NCI-H2227 treated with DMSO at 0.1 percent for 48 hours (cell line): ENCODE data around the gene HS6ST1.

ENCODE experiments used
- DNase-seq: peaks from one replicate; lab custom pipeline; 2025; lab: John Stamatoyannopoulos, UW

The HS6ST1 gene

GRCh38 chr2:128347701-128348539 lies 29.3 kb upstream of the HS6ST1 start:
- DNase-seq = no peak

DNA sequence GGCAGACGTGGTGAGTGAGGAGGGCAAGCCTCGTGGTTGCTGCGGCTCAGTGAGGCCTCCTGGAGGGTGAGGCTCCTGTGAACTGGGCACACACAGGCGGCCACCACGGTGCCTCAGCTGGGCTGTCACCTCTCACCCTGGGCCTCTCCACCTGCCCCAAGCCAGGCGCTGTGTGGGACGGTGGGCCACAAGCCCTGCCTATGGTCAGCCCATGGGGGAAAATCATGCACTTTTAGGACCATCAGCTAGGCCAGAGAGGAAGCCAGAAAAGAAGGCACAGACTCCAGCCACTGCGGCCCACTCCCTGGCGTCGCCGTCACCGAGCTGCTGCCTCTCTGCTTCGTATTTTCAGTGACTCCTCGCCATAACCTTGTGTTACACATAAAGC lies 28.5 kb upstream of the HS6ST1 start:
- DNase-seq = no peak

GRCh38 chr2:128346291-128347170 lies 27.9 kb upstream of the HS6ST1 start:
- no peak for DNase-seq

GRCh38 chr2:128345436-128346165 lies 26.9 kb upstream of the HS6ST1 start:
- no peak for DNase-seq

- DNase-seq = no peak
Observed at GRCh38 chr2:128344101-128344500, 25.4 kb upstream of the HS6ST1 start.

GRCh38 chr2:128343459-128343858 lies 24.8 kb upstream of the HS6ST1 start:
- no peak for DNase-seq

GRCh38 chr2:128342550-128342949 lies 23.9 kb upstream of the HS6ST1 start:
- DNase-seq = no peak

GRCh38 chr2:128341621-128342020 lies 23.0 kb upstream of the HS6ST1 start:
- no peak for DNase-seq

DNA sequence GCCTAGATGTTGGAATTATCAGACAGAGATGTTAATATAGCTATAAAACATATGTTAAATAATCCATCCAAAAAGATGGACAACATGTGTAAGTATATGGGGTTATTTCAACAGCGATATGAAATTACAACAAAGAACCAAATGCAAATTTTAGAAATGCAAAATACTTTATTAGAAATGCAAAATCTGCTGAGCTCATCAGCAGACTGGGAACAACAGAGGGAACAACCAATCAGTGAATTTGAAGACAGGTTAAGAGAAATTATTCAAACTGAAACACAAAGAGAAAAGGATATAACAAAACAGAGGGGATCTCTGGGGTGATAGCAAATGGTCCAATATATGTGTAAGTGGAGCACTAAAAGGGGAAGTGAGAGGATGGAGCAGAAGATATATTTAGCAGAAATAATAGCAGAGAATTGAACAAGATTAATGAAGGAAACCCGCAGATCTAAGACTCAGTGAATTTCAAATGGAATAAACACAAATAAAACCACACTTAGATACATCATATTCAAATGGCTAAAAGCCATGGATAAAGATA lies 13.5 kb upstream of the HS6ST1 start:
- DNase-seq = no peak

GRCh38 chr2:128330583-128330982 lies 11.9 kb upstream of the HS6ST1 start:
- no peak for DNase-seq

DNA sequence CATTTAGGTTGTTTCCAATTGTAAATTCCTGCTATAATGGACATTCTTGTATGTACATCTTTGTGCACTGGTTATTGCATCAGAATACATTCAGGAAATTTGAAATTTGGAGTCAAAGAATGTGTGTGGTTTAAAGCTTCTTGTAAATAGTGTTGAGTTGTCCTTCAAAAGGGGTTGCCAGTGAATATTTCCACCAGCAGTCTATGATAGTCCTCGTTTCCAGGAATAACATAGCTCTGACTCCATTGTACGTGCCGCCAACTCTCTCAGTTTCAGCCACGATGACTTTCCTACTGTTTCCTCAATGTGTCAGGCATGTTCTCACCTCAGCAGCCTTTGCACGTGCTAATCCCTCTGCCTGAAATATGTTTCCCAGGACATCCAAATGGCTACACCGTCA lies 10.9 kb upstream of the HS6ST1 start:
- DNase-seq = no peak

DNA sequence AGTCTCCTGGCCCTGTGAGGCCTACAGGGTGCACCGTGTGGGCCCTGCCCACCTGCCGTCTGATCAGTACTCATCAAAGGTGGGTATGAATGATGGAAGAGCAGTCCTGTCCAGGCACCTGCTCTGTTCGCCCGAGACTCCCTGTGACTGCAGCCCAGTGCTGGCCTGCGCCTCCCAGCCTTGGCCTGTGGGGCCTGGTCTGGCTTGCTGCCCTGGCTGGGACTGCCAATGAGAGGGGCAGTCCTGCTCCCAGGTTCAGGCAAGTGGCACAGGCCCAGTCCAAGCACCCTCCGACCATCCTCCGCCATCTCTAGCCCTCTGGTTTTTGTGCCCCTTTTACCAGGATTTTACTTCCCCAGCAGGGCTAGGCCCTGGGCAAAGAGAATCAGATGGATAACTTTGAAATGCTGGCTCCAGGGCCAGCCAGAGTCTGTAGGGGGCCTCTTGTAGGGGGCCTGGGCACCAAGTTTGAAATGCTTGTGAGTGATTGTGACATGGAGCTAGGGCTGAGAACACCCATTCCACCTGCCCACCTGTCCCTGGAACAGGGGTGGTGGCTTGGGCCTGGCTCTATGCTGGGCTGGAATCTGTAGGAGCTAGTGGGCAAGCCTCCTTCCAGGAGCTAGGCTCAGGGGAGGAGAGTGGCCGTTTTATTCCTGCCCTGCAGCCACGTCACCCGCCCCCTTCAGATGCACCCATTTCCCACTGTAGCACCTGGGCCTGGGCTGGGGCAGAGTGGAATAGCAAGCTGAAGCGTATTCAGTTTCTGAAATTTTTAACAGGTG lies 8.7 kb upstream of the HS6ST1 start:
- no peak for DNase-seq

DNA sequence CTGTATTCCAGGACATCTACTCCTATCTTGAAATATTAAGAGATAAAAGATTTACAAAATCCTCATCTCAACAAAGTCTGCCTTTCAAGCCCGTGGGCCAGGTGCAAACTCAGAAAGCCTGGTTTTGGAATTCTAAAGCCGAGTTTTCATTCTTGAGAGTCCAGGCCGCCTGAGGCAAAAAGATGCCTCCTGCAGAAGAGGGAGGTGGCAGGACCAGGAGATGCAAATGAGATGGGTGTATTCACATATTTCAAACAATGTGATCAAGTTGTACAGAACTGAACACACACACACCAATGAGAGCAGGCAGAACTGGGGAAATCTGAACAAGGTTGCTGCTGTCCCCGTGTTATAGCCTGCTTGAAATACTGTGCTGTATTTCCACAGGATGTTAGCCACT lies 7.7 kb upstream of the HS6ST1 start:
- DNase-seq = no peak

- DNase-seq = no peak
Observed at GRCh38 chr2:128325611-128326181, 7.0 kb upstream of the HS6ST1 start.

DNA sequence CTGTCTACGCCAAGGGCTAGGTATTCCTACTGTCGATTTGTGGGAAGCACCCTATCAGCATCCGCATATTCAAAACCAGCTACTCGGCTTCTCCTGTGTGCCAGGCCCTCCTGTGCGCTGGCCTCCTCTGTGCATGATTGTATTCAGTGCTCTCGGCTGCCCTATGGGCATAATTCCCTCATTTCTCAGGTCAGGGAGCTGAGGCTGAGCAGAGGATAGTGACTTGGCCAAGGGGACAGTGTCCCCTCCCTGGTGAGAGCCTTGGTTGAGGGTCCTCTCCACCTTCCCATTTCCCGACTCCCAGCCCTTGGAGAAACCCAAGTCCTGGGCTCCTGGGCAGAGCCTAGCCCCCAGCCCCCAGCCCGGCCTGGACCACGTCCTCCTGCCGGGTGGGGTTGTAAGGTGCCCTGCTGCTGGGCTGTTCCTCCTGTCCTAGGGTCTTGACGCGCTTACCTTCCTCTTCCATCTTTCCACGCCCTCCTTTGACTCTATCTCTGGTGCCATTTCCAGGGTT lies 6.3 kb upstream of the HS6ST1 start:
- no peak for DNase-seq

DNA sequence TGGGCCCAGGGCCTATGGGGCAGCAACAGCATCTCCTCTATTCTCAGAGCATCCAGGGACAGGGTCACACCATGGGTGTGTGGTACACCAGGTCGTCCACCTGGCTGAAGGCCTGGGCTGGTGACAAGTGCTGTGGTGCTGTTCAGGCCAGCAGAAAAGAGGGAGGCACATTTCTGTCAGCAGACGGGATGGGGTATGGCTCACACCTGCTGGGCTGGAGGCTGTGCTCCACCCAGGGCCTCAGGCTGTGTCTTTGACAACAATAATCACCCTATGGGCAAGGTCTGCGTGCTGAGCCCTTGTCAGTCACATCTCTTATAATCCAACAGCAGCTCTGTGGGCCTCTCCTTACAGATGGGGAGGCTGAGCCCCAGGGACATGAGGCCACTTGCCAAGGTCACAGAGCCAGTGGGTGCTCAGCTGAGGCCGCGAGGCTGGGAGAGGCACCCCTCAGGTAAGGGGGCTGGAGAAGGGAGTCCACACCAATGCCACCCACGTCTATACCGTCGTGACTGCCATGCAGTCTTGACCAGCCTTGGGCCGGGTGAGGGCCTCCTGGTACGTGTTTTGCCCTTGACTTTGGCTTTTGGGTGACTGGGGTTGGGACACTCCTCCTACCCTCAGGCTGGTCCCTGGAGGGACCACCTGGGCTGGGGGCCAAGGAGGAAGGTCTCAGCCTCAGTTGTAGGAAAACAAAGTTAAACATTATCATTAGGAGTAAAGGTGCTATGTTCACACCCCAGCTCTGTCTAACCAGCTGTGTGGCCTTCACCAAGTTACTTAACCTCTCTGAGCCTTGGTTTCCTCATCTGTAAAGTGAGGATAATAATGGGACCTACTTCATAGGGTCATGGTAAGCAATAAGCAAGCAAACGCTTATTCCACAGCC lies 5.6 kb upstream of the HS6ST1 start:
- no peak for DNase-seq

GRCh38 chr2:128323555-128323931 lies 4.9 kb upstream of the HS6ST1 start:
- DNase-seq = no peak

- no peak for DNase-seq
Observed at GRCh38 chr2:128322715-128323554, 4.3 kb upstream of the HS6ST1 start.
